ENCODE results near the gene MBD3L1.

Gene MBD3L1

GRCh38 chr19:8821748-8822241 lies 10.4 kb upstream of the MBD3L1 start:
- no peak for TF ChIP-seq TCF12 (IDR thresholded peaks at IDR 0.05; ENCODE audit: low read depth)
- TF ChIP-seq ZBTB7A (IDR thresholded peaks at IDR 0.05; ENCODE audit: low read depth), result no peak
- no peak for TF ChIP-seq RAD21 (IDR thresholded peaks at IDR 0.05; ENCODE audit: low read depth)
- TF ChIP-seq MAX (IDR thresholded peaks at IDR 0.05), result no peak
- TF ChIP-seq EGR1 (IDR thresholded peaks at IDR 0.05), result no peak
- TF ChIP-seq CREB1 (IDR thresholded peaks at IDR 0.05; ENCODE audit: low read depth), result no peak
- TF ChIP-seq YY1 (IDR thresholded peaks at IDR 0.05; ENCODE audit: low read depth), result no peak
- no peak for TF ChIP-seq TAF1 (IDR thresholded peaks at IDR 0.05; ENCODE audit: low read depth)
- TF ChIP-seq EP300 (IDR thresholded peaks at IDR 0.05; ENCODE audit: borderline replicate concordance), result no peak
- no peak for TF ChIP-seq TEAD4 (IDR thresholded peaks at IDR 0.05)
- TF ChIP-seq CEBPB (IDR thresholded peaks at IDR 0.05), result no peak
- no peak for TF ChIP-seq FOXM1 (IDR thresholded peaks at IDR 0.05; ENCODE audit: borderline replicate concordance, low read depth)
- TF ChIP-seq NFIC (IDR thresholded peaks at IDR 0.05), result no peak

- TF ChIP-seq RAD21 (IDR thresholded peaks at IDR 0.05; ENCODE audit: low read depth) (peak; percentile 43), NFIC (IDR thresholded peaks at IDR 0.05) (no peak)
Observed at GRCh38 chr19:8826371-8826770, 5.8 kb upstream of the MBD3L1 start.

- TF ChIP-seq USF1 (IDR thresholded peaks at IDR 0.05) (no peak), RAD21 (IDR thresholded peaks at IDR 0.05; ENCODE audit: low read depth) (no peak), CEBPB (IDR thresholded peaks at IDR 0.05) (no peak), CREB1 (IDR thresholded peaks at IDR 0.05; ENCODE audit: low read depth) (no peak), TAF1 (IDR thresholded peaks at IDR 0.05; ENCODE audit: low read depth) (no peak), REST (IDR thresholded peaks at IDR 0.05; ENCODE audit: low read depth) (no peak), EGR1 (IDR thresholded peaks at IDR 0.05) (no peak), NFIC (IDR thresholded peaks at IDR 0.05) (no peak), EP300 (IDR thresholded peaks at IDR 0.05; ENCODE audit: borderline replicate concordance) (no peak), ZBTB7A (IDR thresholded peaks at IDR 0.05; ENCODE audit: low read depth) (no peak), YY1 (IDR thresholded peaks at IDR 0.05; ENCODE audit: low read depth) (no peak), TCF12 (IDR thresholded peaks at IDR 0.05; ENCODE audit: low read depth) (no peak), FOXM1 (IDR thresholded peaks at IDR 0.05; ENCODE audit: borderline replicate concordance, low read depth) (no peak), MAX (IDR thresholded peaks at IDR 0.05) (no peak)
Observed at GRCh38 chr19:8827277-8827676, 4.9 kb upstream of the MBD3L1 start.

- TF ChIP-seq FOXM1 (IDR thresholded peaks at IDR 0.05; ENCODE audit: borderline replicate concordance, low read depth) (no peak), USF1 (IDR thresholded peaks at IDR 0.05) (no peak), YY1 (IDR thresholded peaks at IDR 0.05; ENCODE audit: low read depth) (no peak), CREB1 (IDR thresholded peaks at IDR 0.05; ENCODE audit: low read depth) (no peak), CEBPB (IDR thresholded peaks at IDR 0.05) (no peak), EGR1 (IDR thresholded peaks at IDR 0.05) (no peak), TEAD4 (IDR thresholded peaks at IDR 0.05) (no peak), REST (IDR thresholded peaks at IDR 0.05; ENCODE audit: low read depth) (no peak), NFIC (IDR thresholded peaks at IDR 0.05) (no peak), TAF1 (IDR thresholded peaks at IDR 0.05; ENCODE audit: low read depth) (no peak), ZBTB7A (IDR thresholded peaks at IDR 0.05; ENCODE audit: low read depth) (no peak), MAX (IDR thresholded peaks at IDR 0.05) (no peak), TCF12 (IDR thresholded peaks at IDR 0.05; ENCODE audit: low read depth) (no peak), RAD21 (IDR thresholded peaks at IDR 0.05; ENCODE audit: low read depth) (no peak), EP300 (IDR thresholded peaks at IDR 0.05; ENCODE audit: borderline replicate concordance) (no peak)
Observed at GRCh38 chr19:8831373-8831772, 804 bp upstream of the MBD3L1 start.

- TF ChIP-seq USF1 (IDR thresholded peaks at IDR 0.05) (no peak), EGR1 (IDR thresholded peaks at IDR 0.05) (no peak), TEAD4 (IDR thresholded peaks at IDR 0.05) (no peak), FOXM1 (IDR thresholded peaks at IDR 0.05; ENCODE audit: borderline replicate concordance, low read depth) (no peak)
Observed at GRCh38 chr19:8831832-8832131, 395 bp upstream of the MBD3L1 start.

GRCh38 chr19:8835446-8835845 lies 3.3 kb downstream of the MBD3L1 start:
- no peak for TF ChIP-seq TAF1 (IDR thresholded peaks at IDR 0.05; ENCODE audit: low read depth)
